Esophagus squamous epithelium (tissue), 5 donors: ENCODE measurements around the gene RHOV. TPM values are rescaled to one million over a fixed set of nuclear protein-coding genes. Genes with fewer than 3 reads are reported as not detected.
A peak's percentile ranks its signal among the peaks of the same experiment; 100 is the strongest.

ENCODE experiments used
- DNase-seq: peaks from one replicate; lab custom pipeline; 2025; lab: John Stamatoyannopoulos, UW
- H3K27ac ChIP-seq, 4 donors: fragments of 200-600 bp; sonication (generic); one replicate each; pipeline ENCODE4 v1.5.1; 2016 to 2019; ENCODE audit warnings: mild to moderate bottlenecking in 1 of 4
- H3K27me3 ChIP-seq, 4 donors: fragments of 200-600 bp; sonication (generic); 1 replicate in 3 of 4; 2 replicates in 1 of 4; pipeline versions ENCODE4 v1.5.1 to v1.6.0; 2017 to 2021; ENCODE audit warnings: antibody characterized with exemption in 1 of 4
- H3K36me3 ChIP-seq, 3 donors: fragments of 200-600 bp; sonication (generic); one replicate each; pipeline ENCODE4 v1.5.1; 2016 to 2019
- H3K4me1 ChIP-seq, 3 donors: fragments of 200-600 bp; sonication (generic); one replicate each; pipeline ENCODE4 v1.5.1; 2017 to 2019
- H3K4me3 ChIP-seq, 4 donors: fragments of 200-600 bp; sonication (generic); 1 replicate in 3 of 4; 2 replicates in 1 of 4; pipeline ENCODE4 v1.5.1; 2016 to 2019; ENCODE audit warnings: mild to moderate bottlenecking in 2 of 4, moderate library complexity in 1 of 4
- H3K9me3 ChIP-seq, 3 donors: fragments of 200-600 bp; sonication (generic); one replicate each; pipeline ENCODE4 v1.5.1; 2016 to 2019
- CTCF ChIP-seq, 6 experiments: fragments of 450-650 bp in 4 of 6; fragments of 200-600 bp in 2 of 6; sonication (generic) in 2 of 6; IDR thresholded peaks; one replicate each; pipeline ENCODE4 v1.5.1; 2016 to 2019; ENCODE audit warnings: antibody characterized with exemption in 6 of 6, mild to moderate bottlenecking in 4 of 6, moderate library complexity in 4 of 6
- POLR2A ChIP-seq, 4 donors: fragments of 450-650 bp; IDR thresholded peaks; one replicate each; pipeline ENCODE4 v1.6.1; 2017; ENCODE audit warnings: antibody characterized with exemption in 4 of 4, mild to moderate bottlenecking in 4 of 4, moderate library complexity in 3 of 4
- WGBS, 2 donors: methylation state at CpG; one replicate each; pipeline ENCODE4 v1.1.5; 2018; 5-methylcytosine and 5-hydroxymethylcytosine counted together
- intact Hi-C: fragments of 100-400 bp; cut with DNase I; formaldehyde crosslinking; loops from one replicate; pipeline ENCODE4 v1.15.0; 2022
- total RNA-seq, 4 donors: library from RNA; depleted of rRNA; stranded (reverse); fragments of >200 nt; gene quantifications; one replicate each; pipeline ENCODE4 v1.1.0, GENCODE V29; 2016
- donor health status: DM: yes; HTN: yes; CAD: no.

The RHOV gene
- total RNA-seq, 4 donors from 2014 or later = 94.0 to 146 (median 123) TPM

GRCh38 chr15:40853241-40853890 is 20.7 kb downstream of the RHOV start:
- peaks cover 13 to 33% (median 15%) of the 10 kb centered on the region in 3 donors for H3K4me1 ChIP-seq
- H3K27ac ChIP-seq = no peak overlapping the region
- TF ChIP-seq CTCF (IDR thresholded peaks at IDR 0.05) = no peak
- no peak for TF ChIP-seq POLR2A (IDR thresholded peaks at IDR 0.05)
- no peak for DNase-seq
- no peaks in the 10 kb centered on the region for H3K27me3 ChIP-seq
- H3K4me3 ChIP-seq = no peak overlapping the region
- intact Hi-C loops = no loop called here
- WGBS, 2 donors = 100% methylated on average over 2 of the region's 16 CpGs; no CpG with 5 or more reads in 1 of the 2 donors
- H3K36me3 ChIP-seq = peaks cover 0 to 89% (median 12%) of the 10 kb centered on the region in 3 donors
- H3K9me3 ChIP-seq = no peaks in the 10 kb centered on the region

- Histone ChIP-seq H3K4me3 (no peak overlapping the region), H3K27me3 (no peaks in the 10 kb centered on the region), H3K27ac (no peak overlapping the region), H3K9me3 (no peaks in the 10 kb centered on the region), H3K4me1 (peaks cover 9 to 33% (median 13%) of the 10 kb centered on the region in 3 donors), H3K36me3 (peaks cover 0 to 96% (median 12%) of the 10 kb centered on the region in 3 donors)
- intact Hi-C loops = no loop called here
- DNase-seq = no peak
- 91 to 93% methylated on average over 3 to 5 of the region's 5 CpGs for WGBS, 2 donors
- no peak for TF ChIP-seq CTCF (IDR thresholded peaks at IDR 0.05)
- TF ChIP-seq POLR2A (IDR thresholded peaks at IDR 0.05) = no peak
Observed at GRCh38 chr15:40852529-40852928, 21.5 kb downstream of the RHOV start.

- DNase-seq = no peak
- Histone ChIP-seq H3K4me3 (no peak overlapping the region), H3K27me3 (peaks cover 0 to 10% (median 0%) of the 10 kb centered on the region in 4 donors), H3K36me3 (peaks cover 0 to 80% (median 12%) of the 10 kb centered on the region in 3 donors), H3K4me1 (peaks cover 8 to 33% (median 17%) of the 10 kb centered on the region in 3 donors), H3K27ac (no peak overlapping the region), H3K9me3 (no peaks in the 10 kb centered on the region)
- TF ChIP-seq CTCF (IDR thresholded peaks at IDR 0.05) = no peak
- TF ChIP-seq POLR2A (IDR thresholded peaks at IDR 0.05) = no peak
- intact Hi-C loops = no loop called here
- 82 to 92% methylated on average over 8 of the region's 8 CpGs for WGBS, 2 donors
Observed at GRCh38 chr15:40850576-40851112, 23.4 kb downstream of the RHOV start.

- intact Hi-C loops = no loop called here
- peaks cover 0 to 34% (median 0%) of the 10 kb centered on the region in 4 donors for H3K27me3 ChIP-seq
- H3K4me3 ChIP-seq = peak overlapping the region; percentile 59 to 80 (median 72)
- TF ChIP-seq POLR2A (IDR thresholded peaks at IDR 0.05) (peak in 2 of 4 donors; percentile 7 to 37), CTCF (IDR thresholded peaks at IDR 0.05) (peak in 3 of 6 experiments; percentile 21 to 39 (median 22))
- peaks cover 14 to 61% (median 23%) of the 10 kb centered on the region in 3 donors for H3K4me1 ChIP-seq
- peaks cover 0 to 48% (median 0%) of the 10 kb centered on the region in 3 donors for H3K36me3 ChIP-seq
- peak overlapping the region; percentile 80 to 97 (median 93) for H3K27ac ChIP-seq
- DNase-seq = no peak
- no peaks in the 10 kb centered on the region for H3K9me3 ChIP-seq
- WGBS, 2 donors = 50 to 51% methylated on average over 6 of the region's 7 CpGs
Observed at GRCh38 chr15:40847223-40847961, 26.6 kb downstream of the RHOV start.
